AML-193 (cell line): ENCODE results near the gene RBM46.

Experiments
- DNase-seq, 2 experiments: peaks; one replicate each; lab custom pipeline; 2025; lab: John Stamatoyannopoulos, UW

RBM46 gene

GRCh38 chr4:154781126-154781982 lies at the start of gene RBM46:
TSS of gene RBM46 (plus strand) at chr4:154781272. CDS start at chr4:154796753, 15,481 bp downstream.
- no peak for DNase-seq

GRCh38 chr4:154731756-154732155 lies 49.3 kb upstream of the RBM46 start:
- no peak for DNase-seq

- no peak for DNase-seq
Observed at GRCh38 chr4:154732669-154733068, 48.4 kb upstream of the RBM46 start.

GRCh38 chr4:154736770-154737169 lies 44.3 kb upstream of the RBM46 start:
- DNase-seq, result no peak

GRCh38 chr4:154738426-154738825 lies 42.6 kb upstream of the RBM46 start:
- DNase-seq, result no peak

- DNase-seq, result no peak
Observed at GRCh38 chr4:154739111-154739510, 42.0 kb upstream of the RBM46 start.

- DNase-seq, result no peak
Observed at GRCh38 chr4:154740462-154740861, 40.6 kb upstream of the RBM46 start.

- DNase-seq, result no peak
Observed at GRCh38 chr4:154741131-154741665, 39.9 kb upstream of the RBM46 start.

- DNase-seq, result no peak
Observed at GRCh38 chr4:154741922-154742850, 38.9 kb upstream of the RBM46 start.

GRCh38 chr4:154743683-154744340 lies 37.3 kb upstream of the RBM46 start, which contains the start of gene LRAT:
TSS of gene LRAT (plus strand) at chr4:154744000. CDS start at chr4:154744327, 327 bp downstream.
- no peak for DNase-seq

- DNase-seq, result no peak
Observed at GRCh38 chr4:154744341-154744926, 36.6 kb upstream of the RBM46 start.

GRCh38 chr4:154757713-154758112 lies 23.4 kb upstream of the RBM46 start:
- no peak for DNase-seq

GRCh38 chr4:154760895-154761294 lies 20.2 kb upstream of the RBM46 start:
- DNase-seq, result no peak

GRCh38 chr4:154778264-154778663 lies 2.8 kb upstream of the RBM46 start:
- no peak for DNase-seq

GRCh38 chr4:154779362-154779947 lies 1.6 kb upstream of the RBM46 start:
- DNase-seq, result peak in 1 of 2 experiments; percentile 6

GRCh38 chr4:154781983-154782293 lies 866 bp downstream of the RBM46 start:
- no peak for DNase-seq

GRCh38 chr4:154807042-154807630 lies 26.1 kb downstream of the RBM46 start:
- peak; percentile 36 to 59 for DNase-seq

- no peak for DNase-seq
Observed at GRCh38 chr4:154818230-154818629, 37.2 kb downstream of the RBM46 start.

- no peak for DNase-seq
Observed at GRCh38 chr4:154822775-154823174, 41.7 kb downstream of the RBM46 start.

GRCh38 chr4:154836030-154836429 lies 55.0 kb downstream of the RBM46 start:
- no peak for DNase-seq

GRCh38 chr4:154836513-154836912 lies 55.4 kb downstream of the RBM46 start:
- no peak for DNase-seq
